Endodermal cell (in vitro differentiated cells): ENCODE data around the gene COL23A1. TPM values are rescaled to one million over a fixed set of nuclear protein-coding genes. Genes with fewer than 3 reads are reported as not detected.

Experiments used
- DNase-seq: peaks from one replicate; pipeline ENCODE4 v3.0.0-alpha.2; 2017
- H3K27ac ChIP-seq: 2 replicates; pipeline ENCODE4 v1.5.1; 2013; ENCODE audit warnings: mild to moderate bottlenecking, low read depth, low read length, moderate library complexity
- H3K27me3 ChIP-seq: 2 replicates; pipeline ENCODE4 v1.6.1; 2013; ENCODE audit warnings: mild to moderate bottlenecking, low read length, moderate library complexity; ENCODE audit not compliant: insufficient read depth, control insufficient read depth, poor library complexity, severe bottlenecking
- H3K36me3 ChIP-seq: 2 replicates; pipeline ENCODE4 v1.7.0; 2013; ENCODE audit warnings: mild to moderate bottlenecking, low read length, moderate library complexity; ENCODE audit not compliant: control insufficient read depth, insufficient read depth
- H3K4me1 ChIP-seq: one replicate; pipeline ENCODE4 v1.7.0; 2013; ENCODE audit warnings: low read length; ENCODE audit not compliant: control insufficient read depth, insufficient read depth
- H3K4me3 ChIP-seq: 2 replicates; pipeline ENCODE4 v1.5.1; 2013; ENCODE audit warnings: mild to moderate bottlenecking, low read length, moderate library complexity
- H3K9ac ChIP-seq: 2 replicates; pipeline ENCODE4 v1.6.1; 2013; ENCODE audit warnings: mild to moderate bottlenecking, low read length, moderate library complexity; ENCODE audit not compliant: poor library complexity, severe bottlenecking; ENCODE audit errors: extremely low read depth
- H3K9me3 ChIP-seq: 2 replicates; pipeline ENCODE4 v1.6.1; 2013; ENCODE audit warnings: mild to moderate bottlenecking, low read length, moderate library complexity; ENCODE audit not compliant: control insufficient read depth
- H3K27ac Mint-ChIP-seq: 2 replicates; pipeline ENCODE4 v1.8.0; 2020; ENCODE audit warnings: mixed read lengths
- H3K27me3 Mint-ChIP-seq: 2 replicates; pipeline ENCODE4 v1.8.0; 2021; ENCODE audit warnings: mild to moderate bottlenecking, mixed read lengths; ENCODE audit not compliant: insufficient read depth
- H3K36me3 Mint-ChIP-seq: 2 replicates; pipeline ENCODE4 v1.8.0; 2020; ENCODE audit warnings: low read depth, mixed read lengths
- H3K4me1 Mint-ChIP-seq: 2 replicates; pipeline ENCODE4 v1.8.0; 2020; ENCODE audit warnings: mixed read lengths
- H3K4me3 Mint-ChIP-seq: 2 replicates; pipeline ENCODE4 v1.8.0; 2020; ENCODE audit warnings: mild to moderate bottlenecking, moderate library complexity, mixed read lengths
- H3K9me3 Mint-ChIP-seq: 2 replicates; pipeline ENCODE4 v1.8.0; 2020; ENCODE audit warnings: mild to moderate bottlenecking, mixed read lengths
- WGBS, 2 experiments: methylation state at CpG; one replicate each; pipeline versions ENCODE4 v1.1.5 to v1.1.7; 2013; ENCODE audit warnings: missing lambda C conversion rate in 2 of 2, mixed read lengths in 1 of 2; ENCODE audit not compliant: insufficient coverage in 1 of 2, insufficient read length in 1 of 2; 5-methylcytosine and 5-hydroxymethylcytosine counted together
- total RNA-seq, 2 donors: library from RNA; stranded (reverse); fragmentation: NEBNext Ultra II Directional in 1 of 2; extraction: Animal tissue kit (Norgen Biotek cat#: 25700) in 1 of 2; gene quantifications; 2 replicates in 1 of 2; 3 replicates in 1 of 2; pipeline ENCODE4 v1.2.1, GENCODE V29; 2021
- TF ChIP-seq, protein P1 (sequence below): fragments of 200-600 bp; sonication (generic); conservative IDR thresholded peaks from 2 replicates; pipeline ENCODE4 v1.5.0; 2021; ENCODE audit warnings: antibody characterized with exemption, mild to moderate bottlenecking

Gene COL23A1
- total RNA-seq, 2 donors from 2014 or later: 50.2 to 71.3 TPM

DNA sequence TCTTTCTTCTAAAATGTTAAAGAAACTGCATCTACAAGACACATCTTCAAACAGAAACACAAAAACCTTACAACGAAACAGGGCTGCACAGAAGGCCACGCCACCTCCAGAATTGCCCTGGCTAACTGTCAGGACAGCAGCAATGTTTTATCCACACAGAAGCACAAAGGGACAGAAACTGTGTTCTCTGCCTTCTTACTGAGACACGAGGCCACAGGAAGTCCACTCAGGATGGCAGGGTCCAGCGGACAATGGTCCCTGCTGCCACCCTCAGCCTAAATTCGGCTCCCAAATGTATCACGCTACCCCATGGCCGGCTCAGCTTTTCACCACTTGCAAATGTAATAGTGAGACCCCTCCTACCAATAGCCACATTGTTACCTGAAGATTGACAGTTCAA, 197.8 kb downstream of the COL23A1 start:
- H3K27ac Mint-ChIP-seq: no peak overlapping the region
- TF ChIP-seq, protein P1, sequence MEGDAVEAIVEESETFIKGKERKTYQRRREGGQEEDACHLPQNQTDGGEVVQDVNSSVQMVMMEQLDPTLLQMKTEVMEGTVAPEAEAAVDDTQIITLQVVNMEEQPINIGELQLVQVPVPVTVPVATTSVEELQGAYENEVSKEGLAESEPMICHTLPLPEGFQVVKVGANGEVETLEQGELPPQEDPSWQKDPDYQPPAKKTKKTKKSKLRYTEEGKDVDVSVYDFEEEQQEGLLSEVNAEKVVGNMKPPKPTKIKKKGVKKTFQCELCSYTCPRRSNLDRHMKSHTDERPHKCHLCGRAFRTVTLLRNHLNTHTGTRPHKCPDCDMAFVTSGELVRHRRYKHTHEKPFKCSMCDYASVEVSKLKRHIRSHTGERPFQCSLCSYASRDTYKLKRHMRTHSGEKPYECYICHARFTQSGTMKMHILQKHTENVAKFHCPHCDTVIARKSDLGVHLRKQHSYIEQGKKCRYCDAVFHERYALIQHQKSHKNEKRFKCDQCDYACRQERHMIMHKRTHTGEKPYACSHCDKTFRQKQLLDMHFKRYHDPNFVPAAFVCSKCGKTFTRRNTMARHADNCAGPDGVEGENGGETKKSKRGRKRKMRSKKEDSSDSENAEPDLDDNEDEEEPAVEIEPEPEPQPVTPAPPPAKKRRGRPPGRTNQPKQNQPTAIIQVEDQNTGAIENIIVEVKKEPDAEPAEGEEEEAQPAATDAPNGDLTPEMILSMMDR: no peak
- no peaks in the 10 kb centered on the region for H3K27me3 Mint-ChIP-seq
- peaks cover 9% of the 10 kb centered on the region for H3K4me1 ChIP-seq
- H3K9me3 ChIP-seq: no peaks in the 10 kb centered on the region
- DNase-seq: no peak
- H3K36me3 Mint-ChIP-seq: no peaks in the 10 kb centered on the region
- H3K4me1 Mint-ChIP-seq: peaks cover 19% of the 10 kb centered on the region
- no peak overlapping the region for H3K9ac ChIP-seq
- no peaks in the 10 kb centered on the region for H3K36me3 ChIP-seq
- H3K4me3 Mint-ChIP-seq: no peak overlapping the region
- H3K9me3 Mint-ChIP-seq: no peaks in the 10 kb centered on the region
- H3K4me3 ChIP-seq: no peak overlapping the region
- 69 to 88% methylated on average over 5 to 7 of the region's 7 CpGs for WGBS, 2 experiments
- no peaks in the 10 kb centered on the region for H3K27me3 ChIP-seq
- no peak overlapping the region for H3K27ac ChIP-seq

DNA sequence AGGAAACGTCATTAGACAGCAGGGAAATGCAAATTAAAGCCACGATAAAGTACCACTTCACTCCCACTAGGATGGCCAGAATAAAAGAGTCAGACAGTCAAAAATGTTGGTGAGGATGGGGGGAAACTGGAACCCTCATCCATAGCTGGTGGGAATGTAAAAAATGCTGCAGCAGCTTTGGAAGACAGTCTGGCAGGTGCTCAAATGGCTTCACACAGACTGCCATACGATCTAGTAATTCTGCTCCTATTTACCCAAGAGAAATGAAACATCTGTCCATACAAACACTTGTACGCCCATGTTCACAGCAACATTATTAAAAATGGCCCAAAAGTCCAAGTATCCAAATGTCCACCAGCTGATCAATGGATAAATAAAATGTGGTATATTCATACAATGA, 198.7 kb downstream of the COL23A1 start:
- Histone ChIP-seq H3K27ac (no peak overlapping the region), H3K27me3 (no peaks in the 10 kb centered on the region), H3K4me3 (no peak overlapping the region), H3K9ac (no peak overlapping the region), H3K4me1 (peaks cover 13% of the 10 kb centered on the region), H3K36me3 (no peaks in the 10 kb centered on the region), H3K9me3 (no peaks in the 10 kb centered on the region)
- no peak overlapping the region for H3K27ac Mint-ChIP-seq
- H3K27me3 Mint-ChIP-seq: no peaks in the 10 kb centered on the region
- peaks cover 26% of the 10 kb centered on the region for H3K4me1 Mint-ChIP-seq
- no peaks in the 10 kb centered on the region for H3K36me3 Mint-ChIP-seq
- no peaks in the 10 kb centered on the region for H3K9me3 Mint-ChIP-seq
- no peak for DNase-seq
- no peak overlapping the region for H3K4me3 Mint-ChIP-seq
- TF ChIP-seq, protein P1: no peak
- 84% methylated on average over 4 of the region's 4 CpGs; no CpG with 5 or more reads in 1 of the 2 experiments for WGBS, 2 experiments

DNA sequence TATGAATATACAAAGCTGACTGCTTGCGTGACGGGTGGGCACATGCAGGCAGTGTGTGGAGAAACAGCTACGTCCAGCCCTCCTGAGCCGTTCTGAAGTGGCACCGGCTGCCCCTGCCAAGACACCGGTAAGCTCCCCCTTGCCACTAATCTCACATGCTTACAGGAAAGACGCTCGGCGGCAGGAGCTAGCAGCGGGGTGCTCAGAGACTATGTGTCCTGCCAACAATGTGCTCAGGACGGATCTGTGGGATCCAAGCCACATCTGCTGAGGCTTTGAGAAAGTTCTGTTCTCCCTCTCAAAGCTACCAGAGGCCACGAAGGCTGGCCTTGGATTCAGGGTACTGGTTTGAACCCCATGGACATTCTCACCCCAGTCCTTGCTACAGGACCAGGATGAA, 200.4 kb downstream of the COL23A1 start:
- Histone ChIP-seq H3K4me1 (peaks cover 15% of the 10 kb centered on the region), H3K4me3 (no peak overlapping the region), H3K27ac (no peak overlapping the region), H3K9me3 (no peaks in the 10 kb centered on the region), H3K36me3 (no peaks in the 10 kb centered on the region), H3K9ac (no peak overlapping the region), H3K27me3 (no peaks in the 10 kb centered on the region)
- TF ChIP-seq, protein P1: no peak
- 89 to 90% methylated on average over 10 to 12 of the region's 12 CpGs for WGBS, 2 experiments
- Mint-ChIP-seq H3K4me3 (no peak overlapping the region), H3K4me1 (peaks cover 35% of the 10 kb centered on the region), H3K9me3 (no peaks in the 10 kb centered on the region), H3K27me3 (no peaks in the 10 kb centered on the region), H3K36me3 (no peaks in the 10 kb centered on the region), H3K27ac (no peak overlapping the region)
- peak; percentile 35 for DNase-seq
